H4 (cell line): Measurements from ENCODE around the gene PTCH1. TPM values are rescaled to one million over a fixed set of nuclear protein-coding genes. Genes with fewer than 3 reads are reported as not detected.

Experiments
- DNase-seq: peaks from one replicate; pipeline ENCODE4 v3.0.0-alpha.2; 2015; ENCODE audit warnings: low spot score
- total RNA-seq: library from RNA; depleted of rRNA; stranded (reverse); fragments of >200 nt; shearing (Covaris generic); gene quantifications from 2 replicates; pipeline ENCODE4 v1.2.3, GENCODE V29; 2014

PTCH1 gene
- total RNA-seq, 1 experiment from 2014 or later: 7.5 TPM

- DNase-seq: no peak
Measured at GRCh38 chr9:95463148-95464060, 53.4 kb downstream of the PTCH1 start.

- peak; percentile 93 for DNase-seq
Measured at GRCh38 chr9:95462249-95463147, 54.3 kb downstream of the PTCH1 start.

GRCh38 chr9:95461448-95462248, 55.1 kb downstream of the PTCH1 start:
- DNase-seq: no peak

- no peak for DNase-seq
Measured at GRCh38 chr9:95460518-95461164, 56.1 kb downstream of the PTCH1 start.

- no peak for DNase-seq
Measured at GRCh38 chr9:95459851-95460517, 56.8 kb downstream of the PTCH1 start.

- no peak for DNase-seq
Measured at GRCh38 chr9:95459178-95459577, 57.6 kb downstream of the PTCH1 start.

GRCh38 chr9:95458666-95459065, 58.1 kb downstream of the PTCH1 start:
- DNase-seq: no peak

- peak; percentile 68 for DNase-seq
Measured at GRCh38 chr9:95457769-95458168, 59.0 kb downstream of the PTCH1 start.

- no peak for DNase-seq
Measured at GRCh38 chr9:95455714-95456113, 61.1 kb downstream of the PTCH1 start.

GRCh38 chr9:95452176-95452575, 64.6 kb downstream of the PTCH1 start:
- DNase-seq: no peak

GRCh38 chr9:95451065-95451426, 65.7 kb downstream of the PTCH1 start:
- DNase-seq: no peak

GRCh38 chr9:95450171-95451064, 66.4 kb downstream of the PTCH1 start:
- no peak for DNase-seq

- DNase-seq: no peak
Measured at GRCh38 chr9:95449016-95449415, 67.8 kb downstream of the PTCH1 start.

GRCh38 chr9:95447660-95448420, 68.9 kb downstream of the PTCH1 start:
- DNase-seq: no peak

GRCh38 chr9:95446984-95447383, 69.8 kb downstream of the PTCH1 start:
- no peak for DNase-seq

- no peak for DNase-seq
Measured at GRCh38 chr9:95446259-95446658, 70.5 kb downstream of the PTCH1 start.

- no peak for DNase-seq
Measured at GRCh38 chr9:95444160-95444559, 72.6 kb downstream of the PTCH1 start.

GRCh38 chr9:95443301-95443700, 73.5 kb downstream of the PTCH1 start:
- DNase-seq: no peak

- DNase-seq: no peak
Measured at GRCh38 chr9:95441081-95441480, 75.7 kb downstream of the PTCH1 start.
